Measurements from ENCODE around the gene GBGT1.

GRCh38 chr9:133122935-133123611, 40.6 kb downstream of the GBGT1 start:
- no peak for TF ChIP-seq EZH2phosphoT487 (IDR thresholded peaks at IDR 0.05; ENCODE audit: low read depth)
- TF ChIP-seq, protein P1, sequence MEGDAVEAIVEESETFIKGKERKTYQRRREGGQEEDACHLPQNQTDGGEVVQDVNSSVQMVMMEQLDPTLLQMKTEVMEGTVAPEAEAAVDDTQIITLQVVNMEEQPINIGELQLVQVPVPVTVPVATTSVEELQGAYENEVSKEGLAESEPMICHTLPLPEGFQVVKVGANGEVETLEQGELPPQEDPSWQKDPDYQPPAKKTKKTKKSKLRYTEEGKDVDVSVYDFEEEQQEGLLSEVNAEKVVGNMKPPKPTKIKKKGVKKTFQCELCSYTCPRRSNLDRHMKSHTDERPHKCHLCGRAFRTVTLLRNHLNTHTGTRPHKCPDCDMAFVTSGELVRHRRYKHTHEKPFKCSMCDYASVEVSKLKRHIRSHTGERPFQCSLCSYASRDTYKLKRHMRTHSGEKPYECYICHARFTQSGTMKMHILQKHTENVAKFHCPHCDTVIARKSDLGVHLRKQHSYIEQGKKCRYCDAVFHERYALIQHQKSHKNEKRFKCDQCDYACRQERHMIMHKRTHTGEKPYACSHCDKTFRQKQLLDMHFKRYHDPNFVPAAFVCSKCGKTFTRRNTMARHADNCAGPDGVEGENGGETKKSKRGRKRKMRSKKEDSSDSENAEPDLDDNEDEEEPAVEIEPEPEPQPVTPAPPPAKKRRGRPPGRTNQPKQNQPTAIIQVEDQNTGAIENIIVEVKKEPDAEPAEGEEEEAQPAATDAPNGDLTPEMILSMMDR (IDR thresholded peaks at IDR 0.05; ENCODE audit: low read depth, low read length): no peak
